UCSD-AML1 (cell line): Measurements from ENCODE around the gene ACYP2.
A peak's percentile ranks its signal among the peaks of the same experiment; 100 is the strongest.
"Not testable (repeated sequence)": the region's sequence is repeated elsewhere in the genome, so short reads cannot be mapped to it uniquely, and the experiment has no call there.

Experiments used
- DNase-seq: peaks from one replicate; lab custom pipeline; 2025; ENCODE audit not compliant: unreplicated experiment; lab: John Stamatoyannopoulos, UW

ACYP2 gene

DNA sequence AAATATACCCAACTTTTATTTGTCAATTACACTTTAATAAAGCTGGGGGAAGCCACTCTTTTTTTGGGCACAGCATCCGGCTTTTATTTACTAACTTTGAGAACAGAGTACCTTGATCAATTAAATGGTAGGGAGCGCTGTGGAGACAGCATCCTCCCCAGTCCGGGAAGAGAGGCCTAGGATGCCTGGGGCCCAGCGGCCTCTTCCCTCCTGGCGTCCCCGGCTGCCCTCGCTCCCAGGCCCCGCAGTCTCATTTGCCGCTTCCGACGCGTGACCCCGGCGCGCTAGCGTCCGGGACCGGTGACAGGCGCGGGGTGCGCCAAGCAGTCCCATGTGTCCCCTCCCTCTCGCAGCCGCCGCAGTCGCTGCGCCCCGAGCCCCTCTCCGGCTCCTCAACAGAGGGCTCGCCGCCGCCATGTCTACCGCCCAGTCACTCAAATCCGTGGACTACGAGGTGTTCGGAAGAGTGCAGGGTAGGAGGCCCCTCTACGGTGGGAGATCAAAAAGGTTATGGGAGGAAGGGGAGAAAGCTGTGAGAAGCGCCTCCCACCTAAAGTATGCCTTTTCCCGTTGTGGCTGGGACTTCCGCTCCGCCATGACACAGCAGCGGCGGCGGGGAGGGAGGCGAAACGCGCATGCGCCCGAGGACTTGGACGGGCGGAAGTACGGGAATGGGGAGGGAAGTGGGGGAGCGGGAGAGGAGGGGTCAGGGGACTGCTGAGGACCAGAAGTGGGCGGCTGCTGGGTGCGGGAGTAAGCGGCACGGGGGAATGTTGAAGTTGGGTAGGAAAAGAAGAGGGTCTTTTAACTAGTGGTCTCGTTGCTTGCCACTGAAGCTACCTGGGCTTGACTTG, at the start of gene ACYP2:
ACYP2 (plus strand) TSS at position 332 of the 854 bp plus-strand sequence.
- peak; percentile 98 for DNase-seq

- no peak for DNase-seq
These were observed 49.5 kb upstream of the ACYP2 start for GRCh38 chr2:54065891-54066290.

DNA sequence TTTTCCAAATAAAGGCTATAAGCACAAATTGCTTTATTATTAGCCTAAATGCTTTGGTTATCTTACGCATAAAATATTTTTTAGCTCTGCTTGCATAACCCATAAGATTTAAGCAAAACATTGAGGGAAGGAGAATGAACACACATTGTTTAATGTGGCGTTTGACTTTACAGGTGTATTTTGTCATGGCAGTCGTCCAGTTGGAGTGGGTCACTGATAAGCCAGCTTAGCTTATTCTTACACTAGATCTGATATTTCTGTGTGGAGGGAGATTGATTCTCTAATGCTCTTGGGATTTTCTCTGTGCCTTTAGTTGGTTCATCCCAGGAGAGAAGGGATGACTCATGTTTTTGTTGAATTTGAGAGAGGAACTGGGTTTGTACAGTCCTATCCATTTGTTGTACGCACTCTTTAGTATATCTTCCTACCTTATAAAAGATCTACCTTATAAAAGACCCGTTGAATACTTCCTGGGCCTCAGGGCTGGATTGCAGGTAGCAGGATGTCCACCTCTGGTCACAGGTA, 47.5 kb upstream of the ACYP2 start:
- no peak for DNase-seq

GRCh38 chr2:54072483-54072882, 42.9 kb upstream of the ACYP2 start:
- not testable (repeated sequence) for DNase-seq

DNA sequence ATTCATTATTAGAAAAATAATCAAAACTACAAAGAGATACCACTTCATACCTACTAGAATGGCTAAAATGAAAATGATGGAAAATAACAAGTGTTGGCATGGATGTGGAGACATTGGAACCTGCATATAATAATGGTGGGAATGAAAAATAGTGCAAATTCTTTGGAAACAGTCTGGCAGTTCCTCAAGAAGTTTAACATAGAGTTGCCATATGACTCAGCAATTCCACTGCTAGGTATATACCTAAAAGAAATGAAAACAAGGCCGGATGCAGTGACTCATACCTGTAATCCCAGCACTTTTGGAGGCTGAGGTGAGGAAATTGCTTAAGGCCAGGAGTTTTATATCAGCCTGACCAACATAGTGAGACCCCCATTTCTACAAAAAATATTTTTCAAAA, 41.6 kb upstream of the ACYP2 start:
- DNase-seq, result no peak

GRCh38 chr2:54074606-54075341, 40.6 kb upstream of the ACYP2 start:
- DNase-seq, result no peak

DNA sequence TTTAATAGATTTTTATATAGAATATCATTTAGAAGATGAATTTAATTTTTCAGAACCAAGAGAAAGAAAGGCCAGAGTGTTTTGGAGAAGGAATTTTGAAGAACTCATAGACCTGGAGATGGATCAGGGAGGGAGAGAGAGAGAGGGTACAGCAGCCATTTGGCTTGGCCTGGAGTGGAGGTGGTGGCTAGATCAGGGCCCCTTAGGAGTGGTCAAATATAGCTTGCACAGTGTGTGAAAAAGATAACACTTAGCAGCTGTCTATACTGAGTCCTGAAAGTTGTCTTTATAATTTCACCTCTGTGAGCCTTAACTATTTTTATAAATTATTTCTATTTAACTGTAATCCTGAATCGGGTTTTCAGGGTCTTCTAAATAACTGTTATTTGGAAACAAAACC, 38.8 kb upstream of the ACYP2 start:
- no peak for DNase-seq

GRCh38 chr2:54077088-54077900, 38.1 kb upstream of the ACYP2 start:
- no peak for DNase-seq

DNA sequence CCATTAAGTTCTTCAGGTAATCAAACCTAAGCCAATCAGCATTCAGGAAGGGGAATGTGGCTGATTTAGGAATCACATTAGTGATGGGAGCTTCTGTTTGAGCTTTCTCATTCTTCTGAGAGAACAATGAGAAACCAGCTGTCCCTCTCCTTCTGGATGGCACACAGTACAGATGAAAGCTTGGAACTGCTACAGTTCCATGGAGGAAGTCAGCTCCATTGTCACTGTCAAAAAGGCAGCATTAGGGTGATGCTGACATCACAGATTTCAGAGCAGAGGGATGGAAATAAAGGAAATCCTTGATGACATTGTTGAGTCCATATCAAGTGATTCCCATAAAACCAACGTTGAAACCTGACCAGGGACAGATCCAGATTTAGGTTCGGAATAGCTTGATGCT, 36.1 kb upstream of the ACYP2 start:
- no peak for DNase-seq

DNA sequence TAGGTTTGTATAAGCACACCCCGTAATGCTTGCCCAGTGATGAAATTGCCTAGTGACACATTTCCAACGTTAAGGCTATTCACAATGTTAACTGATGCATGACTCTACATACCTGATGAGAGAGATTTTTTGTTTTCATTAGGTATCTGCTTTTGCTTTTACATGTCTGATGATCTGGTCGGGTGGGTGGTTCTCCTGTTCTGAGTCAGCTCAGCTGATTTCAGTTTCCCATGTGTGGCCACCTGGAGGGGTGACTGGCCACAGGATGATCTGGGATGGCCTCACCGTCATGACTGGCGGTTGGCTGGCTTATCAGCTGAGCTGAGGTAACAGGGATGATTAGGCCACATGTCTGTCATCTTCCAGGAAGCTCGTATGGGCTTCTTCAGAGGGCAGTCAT, 33.8 kb upstream of the ACYP2 start:
- no peak for DNase-seq

GRCh38 chr2:54083021-54083420, 32.4 kb upstream of the ACYP2 start:
- no peak for DNase-seq

DNA sequence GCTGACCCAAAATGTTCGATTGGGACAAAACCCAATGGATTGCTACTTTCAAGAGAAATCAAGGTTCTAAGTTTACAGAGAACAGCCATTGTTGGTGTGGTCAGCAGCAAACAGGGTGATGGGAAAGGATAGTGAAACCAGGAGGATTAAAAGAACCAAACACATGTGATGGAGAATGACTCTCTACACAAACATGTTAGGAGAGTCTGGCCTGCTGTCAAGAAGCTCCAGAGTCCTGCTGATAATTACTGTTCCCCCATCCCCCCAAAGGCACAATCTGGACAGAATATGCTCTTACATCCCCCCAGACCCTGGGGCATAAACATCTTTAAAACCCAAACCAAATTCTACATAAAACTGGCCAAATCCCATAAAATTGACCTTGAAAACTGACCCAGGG, 32.0 kb upstream of the ACYP2 start:
- DNase-seq, result no peak

DNA sequence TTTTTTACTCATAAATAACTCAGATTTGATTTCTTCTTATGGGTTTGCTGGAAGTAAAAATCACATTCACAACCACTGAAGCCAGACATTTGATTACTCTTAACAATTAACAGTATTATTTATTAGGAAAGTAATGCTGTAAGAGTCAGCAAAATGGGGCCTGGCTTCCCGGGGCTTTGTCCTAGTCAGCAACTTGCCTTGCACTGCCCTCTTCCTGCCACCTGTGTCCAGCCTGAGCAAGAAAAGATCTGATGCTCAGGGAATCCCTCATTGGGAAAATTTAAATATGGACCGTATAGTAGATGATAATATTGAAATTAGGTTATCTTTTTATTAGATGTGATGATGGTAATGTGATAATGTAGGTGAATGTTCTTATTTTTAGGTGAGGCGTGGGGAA, 30.8 kb upstream of the ACYP2 start:
- no peak for DNase-seq

DNA sequence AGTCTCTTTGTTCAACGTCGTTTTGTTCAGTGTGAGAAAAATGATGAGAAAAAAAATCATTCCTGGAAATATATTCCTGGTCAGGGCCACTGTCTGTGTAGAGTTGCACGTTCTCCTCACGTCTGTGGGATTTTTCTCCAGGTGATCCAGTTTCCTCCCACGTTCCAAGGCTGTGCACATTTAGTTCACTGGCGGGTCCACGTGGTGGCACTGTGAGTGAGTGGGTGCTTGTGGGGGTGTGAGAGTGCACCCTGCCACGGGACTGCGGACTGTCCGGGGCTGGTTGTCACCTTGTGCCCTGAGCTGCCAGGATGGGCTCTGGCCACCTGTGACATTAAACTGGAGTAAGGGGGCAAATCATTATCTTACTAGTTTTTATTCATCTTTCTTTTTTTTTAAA, 30.3 kb upstream of the ACYP2 start:
- no peak for DNase-seq

DNA sequence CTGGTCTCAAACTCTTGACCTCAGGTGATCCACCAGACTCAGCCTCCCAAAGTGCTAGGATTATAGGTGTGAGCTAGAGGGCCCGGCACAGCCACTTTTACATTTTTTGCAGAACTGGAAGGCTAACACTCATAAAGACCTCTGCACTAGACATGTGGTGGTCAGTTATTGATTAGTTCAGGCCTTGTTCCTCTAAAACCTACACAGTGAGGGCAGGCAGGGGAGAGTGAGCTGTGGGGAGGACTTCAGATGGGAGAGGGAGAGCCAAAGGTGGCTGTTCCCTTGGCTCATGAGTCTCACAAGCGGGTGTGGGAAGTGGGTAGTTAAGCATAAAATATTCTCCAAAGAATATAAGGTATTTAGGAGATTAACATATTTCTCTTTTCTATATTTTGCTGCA, 29.3 kb upstream of the ACYP2 start:
- no peak for DNase-seq

GRCh38 chr2:54088191-54088634, 27.2 kb upstream of the ACYP2 start:
- DNase-seq, result no peak

DNA sequence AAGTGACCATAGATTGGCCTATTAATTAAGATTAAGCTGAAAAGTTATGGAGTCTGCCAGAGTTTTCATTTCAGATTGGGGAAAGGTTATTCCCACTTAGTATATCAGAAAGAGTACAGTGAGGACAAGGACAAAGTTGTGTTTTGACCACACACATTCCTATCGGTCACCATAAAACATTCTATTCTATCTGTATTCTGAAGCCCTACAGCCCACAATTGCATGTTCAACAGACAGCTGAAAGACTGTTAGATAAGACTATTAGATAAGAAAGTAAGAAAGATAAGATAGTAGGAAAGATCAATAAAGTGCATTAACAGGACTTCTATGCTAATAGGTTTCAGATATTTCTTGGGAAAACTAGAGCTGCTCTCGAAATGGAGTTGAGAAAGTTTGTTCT, 26.7 kb upstream of the ACYP2 start:
- no peak for DNase-seq

DNA sequence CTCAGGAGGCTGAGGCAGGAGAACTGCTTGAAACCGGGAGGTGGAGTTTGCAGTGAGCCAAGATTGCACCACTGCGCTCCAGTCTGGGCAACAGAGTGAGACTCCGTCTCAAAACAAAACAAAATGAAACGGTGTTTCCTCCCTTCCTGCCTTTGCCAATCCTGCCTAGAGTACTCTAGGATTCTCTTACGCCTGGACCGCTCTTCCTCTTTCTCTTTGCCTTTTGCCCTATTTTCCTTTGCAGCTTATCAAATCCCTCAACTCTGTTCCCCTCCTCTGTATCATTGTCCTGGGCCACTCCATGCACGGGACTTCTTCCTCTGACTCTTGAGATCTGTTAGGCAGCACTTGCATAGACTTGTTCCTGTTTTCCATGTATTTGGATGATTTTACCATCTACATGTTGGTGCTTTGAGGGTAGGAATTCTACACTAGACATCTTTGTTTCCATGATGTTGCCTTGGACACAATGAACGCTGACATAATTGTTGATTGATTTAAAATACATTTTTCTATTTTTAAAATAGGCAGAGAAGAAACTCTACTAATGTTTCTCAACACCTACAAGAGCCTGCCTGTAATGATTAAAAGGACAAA, 24.8 kb upstream of the ACYP2 start:
- DNase-seq, result no peak

GRCh38 chr2:54092940-54093339, 22.5 kb upstream of the ACYP2 start:
- no peak for DNase-seq

- not testable (repeated sequence) for DNase-seq
These were observed 20.0 kb upstream of the ACYP2 start for GRCh38 chr2:54095406-54095805.

DNA sequence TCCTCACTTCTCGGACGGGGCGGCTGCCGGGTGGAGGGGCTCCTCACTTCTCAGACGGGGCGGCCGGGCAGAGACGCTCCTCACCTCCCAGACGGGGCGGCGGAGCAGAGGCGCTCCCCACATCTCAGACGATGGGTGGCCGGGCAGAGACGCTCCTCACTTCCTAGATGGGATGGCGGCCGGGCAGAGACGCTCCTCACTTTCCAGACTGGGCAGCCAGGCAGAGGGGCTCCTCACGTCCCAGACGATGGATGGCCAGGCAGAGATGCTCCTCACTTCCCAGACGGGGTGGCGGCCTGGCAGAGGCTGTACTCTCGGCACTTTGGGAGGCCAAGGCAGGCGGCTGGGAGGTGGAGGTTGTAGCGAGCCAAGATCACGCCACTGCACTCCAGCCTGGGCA, 19.3 kb upstream of the ACYP2 start:
- not testable (repeated sequence) for DNase-seq
